Stomach (tissue), 4 donors: ENCODE data around the gene STEAP4.

Source experiments
- POLR2A ChIP-seq, 4 donors: fragments of 450-650 bp; IDR thresholded peaks; one replicate each; pipeline ENCODE4 v1.6.1; 2016; ENCODE audit warnings: antibody characterized with exemption in 4 of 4, control low read depth in 2 of 4, mild to moderate bottlenecking in 1 of 4, moderate library complexity in 1 of 4
- POLR2AphosphoS5 ChIP-seq, 3 donors: sonication (generic); formaldehyde crosslinking; IDR thresholded peaks; one replicate each; pipeline ENCODE4 v1.6.1; 2016; ENCODE audit warnings: antibody characterized with exemption in 3 of 3
- TF ChIP-seq, protein P1 (sequence below), 7 experiments: fragments of 450-650 bp in 4 of 7; fragments of 200-600 bp in 3 of 7; sonication (generic) in 3 of 7; IDR thresholded peaks; one replicate each; pipeline ENCODE4 v1.5.1; 2016 to 2019; ENCODE audit warnings: antibody characterized with exemption in 7 of 7, control low read depth in 2 of 7, mild to moderate bottlenecking in 1 of 7

DNA sequence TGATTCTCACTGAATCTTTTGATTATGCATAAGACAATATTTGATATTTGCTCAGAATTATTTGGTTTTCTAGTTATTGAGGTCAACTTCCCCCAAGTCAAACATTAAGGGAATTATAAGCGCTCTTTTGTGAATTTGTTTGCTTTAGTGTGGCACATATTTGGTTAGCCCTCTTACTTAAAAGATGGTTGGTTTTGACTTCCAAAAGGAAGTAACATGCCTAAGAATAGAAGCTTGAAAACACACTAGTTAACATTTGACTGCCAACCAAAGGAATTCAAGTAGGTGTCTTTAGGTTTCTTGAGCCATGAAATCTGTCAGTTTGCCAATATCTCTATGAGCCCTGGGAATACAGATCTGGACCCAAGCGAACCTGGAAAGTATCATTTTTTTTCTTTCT lies 24.9 kb downstream of the STEAP4 start:
- TF ChIP-seq POLR2A (IDR thresholded peaks at IDR 0.05) (no peak), POLR2AphosphoS5 (IDR thresholded peaks at IDR 0.05) (no peak)
- TF ChIP-seq, protein P1, sequence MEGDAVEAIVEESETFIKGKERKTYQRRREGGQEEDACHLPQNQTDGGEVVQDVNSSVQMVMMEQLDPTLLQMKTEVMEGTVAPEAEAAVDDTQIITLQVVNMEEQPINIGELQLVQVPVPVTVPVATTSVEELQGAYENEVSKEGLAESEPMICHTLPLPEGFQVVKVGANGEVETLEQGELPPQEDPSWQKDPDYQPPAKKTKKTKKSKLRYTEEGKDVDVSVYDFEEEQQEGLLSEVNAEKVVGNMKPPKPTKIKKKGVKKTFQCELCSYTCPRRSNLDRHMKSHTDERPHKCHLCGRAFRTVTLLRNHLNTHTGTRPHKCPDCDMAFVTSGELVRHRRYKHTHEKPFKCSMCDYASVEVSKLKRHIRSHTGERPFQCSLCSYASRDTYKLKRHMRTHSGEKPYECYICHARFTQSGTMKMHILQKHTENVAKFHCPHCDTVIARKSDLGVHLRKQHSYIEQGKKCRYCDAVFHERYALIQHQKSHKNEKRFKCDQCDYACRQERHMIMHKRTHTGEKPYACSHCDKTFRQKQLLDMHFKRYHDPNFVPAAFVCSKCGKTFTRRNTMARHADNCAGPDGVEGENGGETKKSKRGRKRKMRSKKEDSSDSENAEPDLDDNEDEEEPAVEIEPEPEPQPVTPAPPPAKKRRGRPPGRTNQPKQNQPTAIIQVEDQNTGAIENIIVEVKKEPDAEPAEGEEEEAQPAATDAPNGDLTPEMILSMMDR (IDR thresholded peaks at IDR 0.05): no peak
